ENCODE data around the gene EMC8. TPM values are rescaled to one million over a fixed set of nuclear protein-coding genes. Genes with fewer than 3 reads are reported as not detected.

EMC8 gene
- total RNA-seq, 1 donor from 2014 or later = 45.9 TPM

GRCh38 chr16:85777583-85778310 is 21.6 kb downstream of the EMC8 start:
- no peak for DNase-seq (ENCODE audit: low read depth)
- H3K4me3 ChIP-seq (ENCODE audit: low read depth, low read length) = no peak overlapping the region
- no peak for TF ChIP-seq CTCF (conservative IDR thresholded peaks at IDR 0.05; ENCODE audit: low read depth, low read length)

GRCh38 chr16:85774811-85775210 is 24.5 kb downstream of the EMC8 start:
- no peak for DNase-seq (ENCODE audit: low read depth)
- H3K4me3 ChIP-seq (ENCODE audit: low read depth, low read length) = no peak overlapping the region
- no peak for TF ChIP-seq CTCF (conservative IDR thresholded peaks at IDR 0.05; ENCODE audit: low read depth, low read length)

- TF ChIP-seq CTCF (conservative IDR thresholded peaks at IDR 0.05; ENCODE audit: low read depth, low read length) = no peak
- no peak overlapping the region for H3K4me3 ChIP-seq (ENCODE audit: low read depth, low read length)
- DNase-seq (ENCODE audit: low read depth) = no peak
These were observed 25.2 kb downstream of the EMC8 start for GRCh38 chr16:85774136-85774535.

- DNase-seq (ENCODE audit: low read depth) = no peak
- H3K4me3 ChIP-seq (ENCODE audit: low read depth, low read length) = no peak overlapping the region
- no peak for TF ChIP-seq CTCF (conservative IDR thresholded peaks at IDR 0.05; ENCODE audit: low read depth, low read length)
These were observed 26.3 kb downstream of the EMC8 start for GRCh38 chr16:85773044-85773443.

- no peak for TF ChIP-seq CTCF (conservative IDR thresholded peaks at IDR 0.05; ENCODE audit: low read depth, low read length)
- no peak for DNase-seq (ENCODE audit: low read depth)
- no peak overlapping the region for H3K4me3 ChIP-seq (ENCODE audit: low read depth, low read length)
These were observed 28.6 kb downstream of the EMC8 start for GRCh38 chr16:85770741-85771140.

- no peak for DNase-seq (ENCODE audit: low read depth)
- no peak for TF ChIP-seq CTCF (conservative IDR thresholded peaks at IDR 0.05; ENCODE audit: low read depth, low read length)
- H3K4me3 ChIP-seq (ENCODE audit: low read depth, low read length) = no peak overlapping the region
These were observed 31.1 kb downstream of the EMC8 start for GRCh38 chr16:85768199-85768598.

- no peak for TF ChIP-seq CTCF (conservative IDR thresholded peaks at IDR 0.05; ENCODE audit: low read depth, low read length)
- H3K4me3 ChIP-seq (ENCODE audit: low read depth, low read length) = no peak overlapping the region
- DNase-seq (ENCODE audit: low read depth) = peak; percentile 19
These were observed 31.8 kb downstream of the EMC8 start for GRCh38 chr16:85767531-85767930.

Data from epithelial cell of proximal tubule (primary cell).